Fibroblast of the conjunctiva (primary cell): Measurements from ENCODE around the gene NOLC1.

ENCODE experiments used
- DNase-seq: peaks from one replicate; pipeline ENCODE4 v3.0.0-alpha.2; 2010; ENCODE audit warnings: low read depth

NOLC1 gene

DNA sequence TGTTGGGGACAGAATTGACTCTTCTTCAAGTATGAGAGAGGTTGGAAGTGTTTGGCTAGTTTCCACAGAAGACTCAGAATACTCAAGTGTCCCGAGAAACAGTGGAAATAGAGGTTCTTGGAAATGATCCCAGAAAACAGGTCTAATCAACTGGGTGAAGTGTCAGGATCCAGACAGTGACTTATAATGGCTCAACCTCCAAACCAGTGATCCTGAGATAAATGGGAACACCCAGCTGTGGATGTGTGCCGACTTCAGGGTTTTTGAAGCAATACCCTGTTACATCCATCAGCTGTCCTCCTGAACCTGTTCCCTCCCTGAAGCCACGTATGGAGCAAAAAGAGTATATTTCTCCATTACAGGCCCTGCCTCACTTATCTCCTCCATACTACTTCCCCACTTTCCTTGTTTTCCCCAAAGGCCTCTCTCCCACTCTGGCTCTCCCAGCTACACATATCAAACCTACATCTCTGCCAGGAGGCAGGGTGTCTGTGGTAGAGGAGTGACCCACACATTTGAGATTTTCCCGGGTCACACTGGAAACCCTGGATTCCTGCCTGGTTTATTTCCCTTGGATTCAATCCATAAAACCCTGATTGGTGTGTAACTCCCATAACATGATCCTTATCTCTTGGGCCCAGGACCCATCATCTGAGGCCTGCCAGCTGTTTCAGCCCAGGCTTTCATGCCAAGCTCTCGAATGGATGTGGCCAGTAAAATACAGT, 56.3 kb downstream of the NOLC1 start:
- no peak for DNase-seq

DNA sequence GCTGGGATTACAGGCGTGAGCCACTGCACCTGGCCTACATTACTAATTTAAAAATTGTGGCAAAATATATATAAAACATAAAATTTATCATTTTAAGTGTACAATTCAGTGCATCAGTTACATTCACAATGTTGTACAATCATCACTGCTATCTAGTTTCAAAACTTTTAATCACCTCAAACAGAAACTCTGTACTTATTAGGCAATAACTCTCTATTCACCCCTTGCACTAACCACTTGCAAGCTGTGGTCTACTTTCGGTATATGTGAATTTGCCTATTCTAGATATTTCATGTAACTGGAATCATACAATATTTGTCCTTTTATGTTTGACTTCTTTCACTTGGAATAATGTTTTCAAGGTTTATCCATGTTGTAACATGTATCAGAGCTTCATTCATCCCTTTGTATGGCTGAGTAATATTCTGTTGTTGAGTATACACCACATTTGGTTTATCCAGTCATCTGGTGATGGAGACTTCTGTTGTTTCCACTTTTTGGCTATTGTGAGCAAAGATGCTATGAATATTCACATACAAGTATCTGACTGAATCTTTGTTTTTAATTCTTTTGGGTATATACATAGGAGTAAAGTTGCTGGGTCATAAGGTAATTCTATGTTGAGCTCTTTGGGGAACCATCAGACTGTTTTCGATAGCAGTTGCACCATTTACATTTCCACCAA, 59.6 kb downstream of the NOLC1 start:
- DNase-seq: no peak
